Measurements from ENCODE around the gene CAVIN3. TPM values are rescaled to one million over a fixed set of nuclear protein-coding genes. Genes with fewer than 3 reads are reported as not detected.

Gene CAVIN3
- total RNA-seq, 4 donors from 2014 or later = 18.6 to 36.5 (median 30.1) TPM

GRCh38 chr11:6270584-6271246 is 49.6 kb downstream of the CAVIN3 start:
- intact Hi-C loops (cut with DNase I) = no loop called here
- Histone ChIP-seq H3K9me3 (no peaks in the 10 kb centered on the region), H3K4me1 (no peaks in the 10 kb centered on the region), H3K4me3 (replicated peaks in 1 of 3) (no peak overlapping the region), H3K36me3 (no peaks in the 10 kb centered on the region), H3K27ac (no peak overlapping the region), H3K27me3 (no peaks in the 10 kb centered on the region)
- 74 to 90% methylated on average over 36 to 41 of the region's 41 CpGs for WGBS, 2 donors
- no peak for DNase-seq
- TF ChIP-seq CTCF (IDR thresholded peaks at IDR 0.05) = no peak
- TF ChIP-seq POLR2A (IDR thresholded peaks at IDR 0.05) = no peak

DNA sequence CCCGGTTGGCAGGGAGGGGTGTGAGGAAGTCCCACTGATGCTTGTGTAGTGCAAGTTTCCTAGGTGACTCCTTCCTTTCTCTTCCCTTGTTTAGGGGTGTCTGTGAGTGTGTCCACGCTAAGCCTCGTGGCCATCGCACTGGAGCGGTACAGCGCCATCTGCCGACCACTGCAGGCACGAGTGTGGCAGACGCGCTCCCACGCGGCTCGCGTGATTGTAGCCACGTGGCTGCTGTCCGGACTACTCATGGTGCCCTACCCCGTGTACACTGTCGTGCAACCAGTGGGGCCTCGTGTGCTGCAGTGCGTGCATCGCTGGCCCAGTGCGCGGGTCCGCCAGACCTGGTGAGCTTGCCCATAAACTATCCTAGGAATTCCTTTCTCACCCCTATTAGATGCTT is 50.3 kb downstream of the CAVIN3 start:
- Histone ChIP-seq H3K36me3 (no peaks in the 10 kb centered on the region), H3K9me3 (no peaks in the 10 kb centered on the region), H3K4me1 (no peaks in the 10 kb centered on the region), H3K27ac (no peak overlapping the region), H3K27me3 (no peaks in the 10 kb centered on the region), H3K4me3 (replicated peaks in 1 of 3) (no peak overlapping the region)
- intact Hi-C loops (cut with DNase I) = no loop called here
- TF ChIP-seq POLR2A (IDR thresholded peaks at IDR 0.05) = no peak
- TF ChIP-seq CTCF (IDR thresholded peaks at IDR 0.05) = no peak
- DNase-seq = no peak
- 83 to 91% methylated on average over 20 to 24 of the region's 24 CpGs for WGBS, 2 donors

Other genes with a start within 250 kb of the CAVIN3 start
- not detected for gene OR56B4, start 212.8 kb downstream of the CAVIN3 start, total RNA-seq
- gene OR52B2, start 150.2 kb downstream of the CAVIN3 start, total RNA-seq = under 1 TPM in 1 of 4 donors, not detected in 3; 0.33 TPM
- not detected for gene OR52W1, start 121.3 kb downstream of the CAVIN3 start, total RNA-seq
- gene C11orf42, start 114.9 kb downstream of the CAVIN3 start, total RNA-seq = not detected
- 10 to 100 TPM; 37.1 to 60.8 (median 43.6) TPM for gene FHIP1B, start 85.9 kb downstream of the CAVIN3 start, total RNA-seq
- gene CNGA4, start 81.4 kb downstream of the CAVIN3 start, total RNA-seq = under 1 TPM in 2 of 4 donors, not detected in 2; 0.39 to 0.67 TPM
- 1 to 10 TPM in 1 of 4 donors, not detected in 3; 1.0 TPM for gene CCKBR, start 60.7 kb downstream of the CAVIN3 start, total RNA-seq
- 10 to 100 TPM; 39.6 to 82.4 (median 57.6) TPM for gene SMPD1, start 70.0 kb upstream of the CAVIN3 start, total RNA-seq
- 10 to 100 TPM; 36.4 to 54.1 (median 45.4) TPM for gene APBB1, start 98.6 kb upstream of the CAVIN3 start, total RNA-seq
- gene HPX, start 120.5 kb upstream of the CAVIN3 start, total RNA-seq = under 1 TPM in 2 of 4 donors, not detected in 2; 0.33 to 0.67 TPM
- 10 to 100 TPM; 11.0 to 20.8 (median 14.6) TPM for gene TRIM3, start 153.4 kb upstream of the CAVIN3 start, total RNA-seq
- 100 to 1,000 TPM in 2 of 4 donors, 10 to 100 TPM in 2; 86.7 to 124 (median 96.2) TPM for gene ARFIP2, start 160.8 kb upstream of the CAVIN3 start, total RNA-seq
- gene TIMM10B, start 161.0 kb upstream of the CAVIN3 start, total RNA-seq = 10 to 100 TPM; 42.1 to 72.0 (median 56.3) TPM
- gene DNHD1, start 176.8 kb upstream of the CAVIN3 start, total RNA-seq = 10 to 100 TPM; 10.9 to 21.8 (median 14.9) TPM

All from thyroid gland (tissue), 4 donors.